Measurements from ENCODE around the gene CEMIP.
A peak's percentile ranks its signal among the peaks of the same experiment; 100 is the strongest.

The CEMIP gene

DNA sequence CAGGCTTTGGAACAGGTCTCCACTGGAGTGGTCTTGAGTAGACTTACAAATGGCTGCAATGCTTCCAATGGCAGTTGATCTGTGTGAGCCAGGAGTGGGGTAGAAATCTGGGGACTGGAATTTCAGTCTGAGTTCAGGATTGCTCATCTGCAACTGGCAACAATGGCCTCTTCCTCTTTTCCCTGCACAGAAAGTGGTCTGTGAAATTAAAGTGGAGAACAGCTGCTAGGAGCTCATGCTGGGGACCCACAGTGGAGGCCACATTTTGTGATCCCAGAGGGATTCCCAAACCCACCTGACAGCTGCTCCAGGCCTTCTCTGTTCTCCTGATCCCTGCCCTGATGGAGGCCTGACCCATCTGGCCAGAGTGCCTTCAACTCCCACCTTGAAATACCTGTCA is 49.6 kb downstream of the CEMIP start:
- no peak for DNase-seq

DNA sequence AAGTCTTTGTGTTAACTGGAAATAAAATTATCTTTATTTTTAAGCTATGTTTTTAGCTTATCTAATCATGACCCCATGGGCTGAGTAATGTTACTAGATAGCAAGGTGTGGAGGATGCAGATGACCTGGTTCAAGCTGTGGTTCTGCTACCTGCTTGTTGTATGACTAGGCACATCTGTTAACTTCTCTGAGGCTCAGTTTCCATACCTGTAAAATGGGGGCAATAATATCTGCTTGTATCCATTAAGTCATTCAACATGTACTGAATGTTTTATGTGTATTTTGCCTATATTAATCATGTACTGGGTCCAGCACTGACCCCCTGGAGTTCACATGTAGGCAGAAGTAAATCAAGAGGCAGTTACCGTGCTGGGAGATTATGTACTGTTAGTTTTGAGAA is 51.5 kb downstream of the CEMIP start:
- DNase-seq, result no peak

- no peak for DNase-seq
Observed at GRCh38 chr15:80831192-80831591, 52.0 kb downstream of the CEMIP start.

GRCh38 chr15:80831606-80832224 is 52.5 kb downstream of the CEMIP start:
- no peak for DNase-seq

DNA sequence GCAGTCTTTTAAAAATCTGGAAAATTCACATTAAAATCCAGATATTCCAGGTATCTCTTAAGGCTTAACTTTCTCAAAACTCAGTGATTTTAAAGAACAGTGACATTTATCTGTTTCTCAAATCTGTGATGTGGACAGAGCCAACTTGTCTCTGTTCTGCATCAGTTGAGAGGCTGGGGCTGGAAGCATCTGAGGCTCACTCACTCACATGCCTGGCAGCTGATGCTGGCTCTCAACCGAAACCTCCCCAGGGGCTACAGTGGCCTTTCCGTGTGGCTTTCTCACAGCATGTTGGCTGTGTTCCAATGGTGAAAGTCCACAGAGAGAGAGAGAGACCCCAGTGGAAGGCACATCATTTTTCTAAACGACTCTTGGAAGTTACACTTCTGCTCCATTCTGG is 53.5 kb downstream of the CEMIP start:
- DNase-seq, result no peak

DNA sequence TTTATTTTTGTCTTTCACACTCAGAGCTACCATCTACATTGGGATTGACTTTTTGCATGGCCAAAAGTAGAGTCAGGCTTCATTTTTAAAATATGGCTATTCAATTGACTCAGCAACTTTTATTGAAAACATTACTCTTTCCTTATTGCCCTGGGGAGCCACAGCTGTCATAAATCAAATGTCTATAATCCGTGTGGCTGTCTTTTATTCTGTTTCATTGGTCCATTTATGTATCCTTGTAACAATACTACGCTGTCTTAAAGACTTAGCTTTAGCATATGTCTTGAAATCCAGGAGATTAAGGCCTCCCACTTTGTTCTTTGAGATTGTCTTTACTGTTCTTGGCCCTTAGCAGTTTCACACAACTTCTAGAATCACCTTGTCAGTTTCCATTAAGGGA is 55.2 kb downstream of the CEMIP start:
- DNase-seq, result no peak

- no peak for DNase-seq
Observed at GRCh38 chr15:80834906-80835305, 55.7 kb downstream of the CEMIP start.

DNA sequence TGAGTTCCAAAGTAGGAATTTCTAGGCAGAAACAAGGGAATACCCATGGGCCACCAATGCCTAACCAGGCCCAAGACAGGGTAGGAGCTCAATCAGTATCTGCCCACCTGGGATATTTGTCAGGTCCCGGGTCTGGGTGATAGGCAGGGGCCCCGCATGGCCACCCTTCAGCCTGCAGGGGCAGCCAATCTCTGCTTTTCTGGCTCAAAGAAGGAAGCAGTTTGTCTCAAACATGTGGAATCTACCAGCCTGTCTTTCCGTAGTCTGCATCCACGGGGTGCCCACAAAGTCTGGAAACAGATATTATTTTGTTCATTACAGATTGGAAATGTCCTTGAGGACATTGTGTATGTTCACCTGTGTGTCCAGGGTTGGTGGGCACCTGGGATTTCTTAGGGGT is 56.2 kb downstream of the CEMIP start:
- DNase-seq, result no peak

DNA sequence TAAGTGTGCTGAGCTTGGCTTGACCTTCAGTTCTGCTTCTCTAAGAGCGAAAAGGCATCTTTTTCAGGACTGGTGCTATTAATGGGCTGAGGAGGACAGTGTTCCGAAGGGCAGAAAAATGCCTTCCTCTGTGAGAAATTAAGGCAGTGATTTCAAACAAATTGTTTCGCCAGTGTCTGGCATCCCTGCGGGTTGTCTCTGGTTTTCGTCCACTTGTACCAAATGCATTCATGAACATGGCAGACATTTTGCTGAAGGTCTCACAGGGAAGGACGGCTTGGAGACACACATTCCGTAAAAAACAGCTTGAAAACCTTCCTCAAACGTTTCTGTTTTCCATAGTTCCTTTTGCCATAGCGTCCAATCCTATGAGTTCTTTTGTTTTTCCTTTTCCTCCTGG is 57.1 kb downstream of the CEMIP start:
- DNase-seq, result no peak

DNA sequence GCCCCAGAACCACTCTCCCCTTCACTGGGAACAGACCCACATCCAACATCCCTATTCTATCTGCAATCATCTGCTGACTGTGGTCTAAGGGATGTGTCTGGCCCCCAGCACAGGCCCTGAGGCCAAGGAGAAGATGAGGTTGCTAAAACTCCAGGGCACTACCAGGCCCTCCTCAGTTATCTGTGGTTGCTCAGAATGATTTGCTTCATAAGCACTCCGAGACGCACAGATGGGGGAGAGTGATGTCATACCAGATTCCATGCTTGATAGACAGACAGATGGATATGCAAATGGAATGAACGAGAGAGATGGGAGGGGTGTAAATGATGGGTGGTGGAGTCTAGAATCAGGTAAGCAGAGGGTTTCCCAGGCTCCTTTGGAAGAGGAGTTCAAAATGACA is 57.8 kb downstream of the CEMIP start:
- DNase-seq, result peak; percentile 49

- no peak for DNase-seq
Observed at GRCh38 chr15:80838012-80838411, 58.8 kb downstream of the CEMIP start.

DNA sequence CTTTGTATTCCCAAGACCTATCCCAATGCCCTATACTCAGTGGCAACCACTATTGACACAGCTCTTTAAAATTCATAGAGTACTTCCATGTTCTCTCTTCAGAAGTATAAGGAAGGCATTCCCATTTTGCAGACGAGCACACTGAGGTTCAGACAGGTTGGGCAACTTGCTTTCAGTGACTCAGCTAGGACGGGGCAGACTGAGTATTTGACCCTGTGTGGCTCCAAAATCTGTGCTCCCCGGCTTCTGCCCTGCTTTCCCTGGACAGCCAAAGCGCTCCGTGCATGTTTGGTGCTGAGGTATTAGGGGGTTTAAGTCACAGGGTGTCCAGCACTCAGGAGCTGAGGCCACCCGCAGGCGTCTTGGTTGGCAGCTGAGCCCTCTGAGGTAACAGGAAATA is 59.5 kb downstream of the CEMIP start:
- DNase-seq, result no peak

DNA sequence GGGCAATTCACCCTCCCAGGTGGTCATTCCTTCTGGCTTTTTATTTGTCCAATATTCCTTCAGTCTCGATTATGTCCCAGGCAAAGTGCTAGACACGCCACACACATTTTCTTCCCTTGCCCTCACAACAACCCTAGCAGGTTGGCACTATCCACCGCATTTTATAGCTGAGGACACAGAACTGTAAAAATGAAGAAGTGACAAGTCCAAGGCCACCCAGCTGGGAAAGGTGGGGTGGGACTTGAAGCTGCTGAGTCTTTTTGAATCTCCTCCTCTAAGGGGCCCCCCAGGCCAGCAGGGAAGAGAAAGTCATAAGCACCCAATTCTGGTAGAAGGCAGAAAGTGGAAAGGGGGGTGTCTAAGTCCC is 60.6 kb downstream of the CEMIP start:
- DNase-seq, result no peak

DNA sequence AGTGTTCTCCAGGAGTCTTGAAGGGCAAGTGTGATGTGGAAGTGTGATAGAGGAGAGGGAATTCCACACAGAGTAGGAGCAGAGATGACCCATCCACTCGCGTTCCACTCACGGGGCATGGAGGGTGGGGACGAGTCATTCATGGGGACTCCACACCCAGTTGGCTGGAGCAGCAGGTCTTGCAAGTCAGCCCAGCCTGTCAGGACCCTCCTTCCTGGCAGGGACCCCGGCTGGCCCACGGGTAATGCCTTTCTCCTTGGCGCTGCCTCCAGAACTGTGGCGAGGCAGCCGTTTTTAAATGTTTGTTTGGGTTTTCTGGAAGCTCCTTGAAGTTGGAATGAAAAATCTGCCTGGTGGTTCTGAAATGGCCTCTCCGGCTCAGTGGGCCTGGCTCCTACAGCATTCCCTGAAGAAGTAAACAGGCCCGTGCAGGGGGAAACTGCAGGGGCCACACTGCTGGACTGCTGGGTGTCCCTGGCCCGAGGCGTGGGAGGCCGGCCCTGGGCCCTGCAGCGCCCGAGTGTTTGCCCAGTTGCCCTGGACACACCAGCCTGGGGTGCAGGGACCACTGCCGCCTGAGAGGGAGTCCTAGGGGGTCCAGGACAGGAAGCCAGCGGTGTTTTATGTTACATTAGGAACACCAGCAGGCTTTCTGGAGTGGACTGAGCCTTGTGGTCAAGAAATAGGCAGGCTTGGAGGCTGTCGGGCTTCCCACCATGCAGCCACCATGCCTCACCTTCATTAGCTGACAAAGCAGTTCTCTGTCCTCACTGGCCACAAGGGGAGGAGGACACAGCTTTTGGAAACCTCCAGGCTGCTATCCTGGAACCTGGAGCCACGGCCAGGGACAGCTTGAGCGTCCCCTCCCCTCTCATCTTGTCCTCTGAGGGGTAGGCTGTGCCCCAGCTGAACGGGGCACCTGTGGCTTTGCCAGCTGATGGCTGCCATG is 61.3 kb downstream of the CEMIP start:
- no peak for DNase-seq

DNA sequence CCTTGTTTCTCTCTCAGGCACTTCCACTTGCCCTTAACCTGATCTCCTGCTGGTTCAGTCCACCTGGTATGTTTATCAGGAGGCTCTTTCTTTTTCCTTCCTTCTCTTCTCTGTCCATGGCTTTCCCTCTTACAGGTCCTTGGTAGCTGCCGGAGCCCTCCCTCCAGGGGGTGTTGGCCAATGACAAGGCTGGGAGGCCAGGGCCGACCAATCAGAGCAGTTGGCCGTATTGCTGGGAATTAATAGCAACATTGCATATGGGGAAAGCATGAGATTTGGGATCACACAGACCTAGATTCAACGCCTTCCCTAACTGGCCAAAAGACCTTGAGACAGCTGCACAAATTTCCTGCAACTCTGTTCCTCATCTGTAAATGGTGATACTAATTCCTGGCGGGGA is 62.4 kb downstream of the CEMIP start:
- no peak for DNase-seq

- DNase-seq, result no peak
Observed at GRCh38 chr15:80844011-80844732, 65.0 kb downstream of the CEMIP start.

- no peak for DNase-seq
Observed at GRCh38 chr15:80846031-80846815, 67.1 kb downstream of the CEMIP start.

GRCh38 chr15:80849308-80849707 is 70.1 kb downstream of the CEMIP start:
- DNase-seq, result no peak

- DNase-seq, result no peak
Observed at GRCh38 chr15:80850941-80851451, 71.8 kb downstream of the CEMIP start.

DNA sequence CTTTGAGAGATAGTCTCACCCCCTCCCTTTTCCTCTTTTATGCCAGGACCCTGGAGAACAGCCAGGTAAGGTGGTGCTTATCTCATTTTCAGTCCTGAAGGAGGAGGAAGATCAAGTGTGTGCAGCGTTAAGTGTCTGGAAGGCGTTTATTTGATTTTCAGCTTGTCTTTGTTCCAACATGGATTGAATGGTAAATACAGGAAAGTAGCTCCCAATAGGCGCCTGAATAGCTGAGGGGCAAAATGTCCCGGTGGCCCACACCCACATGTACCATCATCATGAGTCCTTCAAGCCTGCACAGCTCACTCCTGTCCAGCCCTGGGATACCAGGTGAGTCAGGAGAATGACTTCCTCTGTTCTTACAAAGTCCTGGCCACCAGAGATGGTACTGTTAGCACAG is 73.5 kb downstream of the CEMIP start:
- no peak for DNase-seq

GRCh38 chr15:80854104-80854503 is 74.9 kb downstream of the CEMIP start:
- no peak for DNase-seq

DNA sequence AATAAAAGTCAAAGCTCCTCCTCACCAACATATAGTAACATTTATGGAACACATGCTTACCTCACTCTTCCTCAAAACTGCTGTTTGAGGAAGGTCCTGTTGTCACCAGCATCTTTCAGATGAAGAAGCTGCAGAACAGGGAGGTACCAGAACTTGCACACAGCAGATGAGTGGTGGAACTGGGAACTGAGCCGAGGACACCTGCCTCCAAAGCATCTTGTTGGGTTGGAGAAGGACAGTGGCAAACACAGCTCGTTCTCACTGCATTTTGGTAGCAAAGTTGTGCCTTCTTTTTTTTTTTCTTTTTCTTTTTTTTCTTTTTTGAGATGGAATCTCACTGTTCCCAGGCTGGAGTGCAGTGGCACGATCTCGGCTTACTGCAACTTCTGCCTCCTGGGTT is 76.0 kb downstream of the CEMIP start:
- no peak for DNase-seq

DNA sequence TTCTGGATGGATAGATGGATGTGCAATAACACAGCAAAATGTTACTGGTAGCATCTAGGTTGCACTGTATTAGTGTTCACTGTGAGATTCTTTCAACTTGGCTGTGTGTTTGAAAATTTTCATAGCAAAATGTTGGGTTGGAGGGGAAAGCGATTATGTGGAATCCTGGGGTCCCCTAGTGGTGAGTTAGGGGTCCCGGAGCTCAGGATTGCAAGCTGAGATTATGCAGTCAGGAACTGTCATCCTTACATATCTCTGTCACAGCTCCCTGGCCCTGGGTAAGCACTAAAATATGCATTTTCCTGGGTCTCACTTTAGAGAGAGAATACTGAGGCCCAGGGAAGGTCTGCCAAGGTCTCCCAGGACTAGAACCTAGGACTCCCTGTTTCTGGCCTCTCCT is 77.2 kb downstream of the CEMIP start:
- DNase-seq, result peak; percentile 36
